ENCODE data around the gene AMN. TPM values are rescaled to one million over a fixed set of nuclear protein-coding genes. Genes with fewer than 3 reads are reported as not detected.

Gene AMN
- total RNA-seq, 2 donors from 2014 or later, result 2.4 TPM; not detected in 1

DNA sequence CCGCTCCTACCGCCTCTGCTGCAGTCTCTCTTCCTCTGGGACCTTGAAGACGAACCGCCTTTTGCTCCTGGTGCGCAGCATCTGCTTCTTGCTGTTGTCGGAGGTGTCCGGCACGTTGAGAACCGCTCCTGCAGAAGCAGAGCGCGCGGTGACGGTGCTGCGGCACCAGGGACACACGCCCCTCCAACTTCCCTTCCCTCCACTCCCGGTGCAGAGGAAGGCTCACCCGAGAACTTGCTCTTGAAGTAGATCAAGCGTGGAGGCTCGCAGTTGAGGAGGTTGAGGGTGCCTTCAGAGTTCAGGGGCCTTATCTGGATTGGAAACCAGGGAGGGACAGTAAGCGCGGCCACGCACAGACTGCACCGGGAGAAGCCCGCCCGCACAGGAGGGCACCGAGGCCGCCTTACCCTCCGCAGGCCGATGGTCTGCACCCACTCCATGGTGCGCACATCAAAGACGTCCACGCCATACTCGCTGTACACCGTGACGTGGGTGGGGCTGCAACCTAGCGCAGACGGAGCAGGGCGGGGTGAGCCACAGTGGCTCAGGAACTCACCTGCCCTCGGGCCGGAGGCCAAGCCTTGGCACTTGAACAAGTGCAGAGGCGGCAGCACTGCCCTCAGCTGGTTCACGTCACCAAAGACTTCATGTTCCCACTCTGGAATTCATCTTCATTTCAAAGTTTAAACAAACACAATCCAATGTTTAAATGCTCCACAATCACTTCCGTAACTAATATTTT, 17.5 kb downstream of the AMN start:
- ATAC-seq (ENCODE audit: insufficient number of reproducible peaks, low FRiP score, low read depth), result no peak

DNA sequence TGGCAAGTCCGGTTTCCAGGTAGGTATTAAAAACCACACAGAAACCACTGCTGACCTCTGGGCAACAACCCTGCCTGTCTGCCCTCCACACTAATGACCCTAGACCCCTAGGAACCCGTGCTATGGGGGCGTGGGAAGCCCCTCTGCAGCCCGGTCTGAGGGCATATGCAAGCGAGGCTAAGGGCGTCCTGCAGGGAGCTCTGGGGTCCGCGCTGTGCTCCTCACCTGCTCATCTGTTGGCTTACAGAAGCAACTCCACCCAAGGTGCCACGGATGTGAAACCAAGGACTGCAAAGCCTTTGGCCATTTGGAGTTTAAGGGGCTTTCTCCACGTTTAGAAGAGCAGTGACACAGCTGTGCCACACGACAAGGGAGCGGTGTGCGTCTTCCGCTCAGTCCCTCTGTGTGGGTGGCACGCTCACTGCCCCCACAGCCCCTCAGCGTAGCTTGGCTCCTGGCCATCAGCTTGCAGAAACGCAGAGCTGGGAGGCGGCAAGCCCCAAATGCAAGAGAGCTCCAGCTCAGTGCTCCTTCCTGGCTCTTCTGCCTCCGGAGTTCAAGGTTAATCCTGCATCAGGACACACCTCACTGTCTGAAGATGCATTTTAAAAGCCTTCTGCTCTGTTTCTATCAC, 18.4 kb downstream of the AMN start:
- TF ChIP-seq, protein P1, sequence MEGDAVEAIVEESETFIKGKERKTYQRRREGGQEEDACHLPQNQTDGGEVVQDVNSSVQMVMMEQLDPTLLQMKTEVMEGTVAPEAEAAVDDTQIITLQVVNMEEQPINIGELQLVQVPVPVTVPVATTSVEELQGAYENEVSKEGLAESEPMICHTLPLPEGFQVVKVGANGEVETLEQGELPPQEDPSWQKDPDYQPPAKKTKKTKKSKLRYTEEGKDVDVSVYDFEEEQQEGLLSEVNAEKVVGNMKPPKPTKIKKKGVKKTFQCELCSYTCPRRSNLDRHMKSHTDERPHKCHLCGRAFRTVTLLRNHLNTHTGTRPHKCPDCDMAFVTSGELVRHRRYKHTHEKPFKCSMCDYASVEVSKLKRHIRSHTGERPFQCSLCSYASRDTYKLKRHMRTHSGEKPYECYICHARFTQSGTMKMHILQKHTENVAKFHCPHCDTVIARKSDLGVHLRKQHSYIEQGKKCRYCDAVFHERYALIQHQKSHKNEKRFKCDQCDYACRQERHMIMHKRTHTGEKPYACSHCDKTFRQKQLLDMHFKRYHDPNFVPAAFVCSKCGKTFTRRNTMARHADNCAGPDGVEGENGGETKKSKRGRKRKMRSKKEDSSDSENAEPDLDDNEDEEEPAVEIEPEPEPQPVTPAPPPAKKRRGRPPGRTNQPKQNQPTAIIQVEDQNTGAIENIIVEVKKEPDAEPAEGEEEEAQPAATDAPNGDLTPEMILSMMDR (IDR thresholded peaks at IDR 0.05), result no peak
- DNase-seq (ENCODE audit: low spot score) (no peak), ATAC-seq (ENCODE audit: insufficient number of reproducible peaks, low FRiP score, low read depth) (no peak)
- no peaks in the 10 kb centered on the region for H3K9me3 ChIP-seq
- no peaks in the 10 kb centered on the region for H3K27me3 ChIP-seq (replicated peaks; ENCODE audit: insufficient read depth)
- no peak overlapping the region for H3K4me3 ChIP-seq
- peaks cover 79% of the 10 kb centered on the region for H3K36me3 ChIP-seq
- H3K4me1 ChIP-seq (ENCODE audit: control insufficient read depth in 1 of 2, low read depth in 2 of 2), result no peaks in the 10 kb centered on the region
- H3K27ac ChIP-seq, result no peak overlapping the region

More for the DNA sequence above, 17.5 kb downstream of the AMN start:
- no peak overlapping the region for H3K27ac ChIP-seq
- peaks cover 71% of the 10 kb centered on the region for H3K36me3 ChIP-seq
- TF ChIP-seq, protein P1 (IDR thresholded peaks at IDR 0.05), result no peak
- no peaks in the 10 kb centered on the region for H3K9me3 ChIP-seq
- no peaks in the 10 kb centered on the region for H3K27me3 ChIP-seq (replicated peaks; ENCODE audit: insufficient read depth)
- no peak for DNase-seq (ENCODE audit: low spot score)
- H3K4me1 ChIP-seq (ENCODE audit: control insufficient read depth in 1 of 2, low read depth in 2 of 2), result no peaks in the 10 kb centered on the region
- no peak overlapping the region for H3K4me3 ChIP-seq

DNA sequence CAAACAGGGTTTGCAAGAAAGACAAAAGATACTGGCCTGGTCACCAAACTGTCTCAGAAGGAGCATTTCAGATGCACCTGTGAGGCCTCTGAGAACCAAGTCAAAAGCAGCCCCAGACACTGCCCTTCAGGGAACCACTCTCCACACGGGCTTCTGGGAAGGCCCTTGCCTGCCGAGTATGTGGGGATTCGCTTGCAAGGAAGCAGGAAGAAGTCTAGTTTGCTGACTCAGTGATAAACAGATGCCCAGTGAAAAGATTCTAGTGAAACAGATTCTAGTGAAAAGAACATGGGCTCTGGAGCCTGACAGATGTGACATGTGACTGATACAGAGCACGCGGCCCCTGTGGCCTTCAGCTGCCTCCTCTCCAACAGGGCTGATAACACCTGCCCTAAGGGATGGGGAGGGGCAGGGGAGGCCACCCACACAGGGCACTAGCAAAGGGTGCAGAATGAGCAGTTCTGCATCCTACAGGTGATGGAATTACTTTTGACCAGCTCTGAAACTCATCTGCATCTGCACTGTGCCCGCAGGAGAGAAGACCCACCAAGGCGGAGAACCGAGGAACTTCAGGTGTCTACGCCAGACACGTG, 19.1 kb downstream of the AMN start:
- peaks cover 86% of the 10 kb centered on the region for H3K36me3 ChIP-seq

DNA sequence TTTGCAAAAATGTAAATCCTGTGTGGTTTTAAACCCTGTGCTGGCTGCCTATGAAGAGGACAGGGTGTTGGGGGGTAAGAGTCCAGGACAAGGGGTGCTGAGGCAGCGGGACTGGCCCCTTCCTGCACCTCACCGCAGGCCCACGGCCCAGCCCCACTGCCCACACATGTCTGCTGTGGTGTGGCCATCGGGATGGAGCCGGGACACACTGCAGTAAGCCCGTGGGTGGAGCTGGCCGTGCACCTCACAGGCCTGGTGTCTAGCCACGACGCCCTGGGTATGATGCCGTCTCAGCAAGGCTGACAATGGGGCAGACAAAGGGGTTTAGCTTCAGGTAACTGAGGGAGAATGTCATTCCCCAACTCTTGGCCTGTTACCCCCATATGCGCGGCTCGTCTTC, 19.6 kb downstream of the AMN start:
- H3K4me1 ChIP-seq (ENCODE audit: control insufficient read depth in 1 of 2, low read depth in 2 of 2), result no peaks in the 10 kb centered on the region
- DNase-seq (ENCODE audit: low spot score), result no peak

More for the DNA sequence above, 19.1 kb downstream of the AMN start:
- TF ChIP-seq, protein P1 (IDR thresholded peaks at IDR 0.05), result no peak
- H3K27me3 ChIP-seq (replicated peaks; ENCODE audit: insufficient read depth), result no peaks in the 10 kb centered on the region
- H3K27ac ChIP-seq, result no peak overlapping the region
- DNase-seq (ENCODE audit: low spot score) (no peak), ATAC-seq (ENCODE audit: insufficient number of reproducible peaks, low FRiP score, low read depth) (no peak)
- no peaks in the 10 kb centered on the region for H3K9me3 ChIP-seq
- H3K4me3 ChIP-seq, result no peak overlapping the region
- no peaks in the 10 kb centered on the region for H3K4me1 ChIP-seq (ENCODE audit: control insufficient read depth in 1 of 2, low read depth in 2 of 2)

DNA sequence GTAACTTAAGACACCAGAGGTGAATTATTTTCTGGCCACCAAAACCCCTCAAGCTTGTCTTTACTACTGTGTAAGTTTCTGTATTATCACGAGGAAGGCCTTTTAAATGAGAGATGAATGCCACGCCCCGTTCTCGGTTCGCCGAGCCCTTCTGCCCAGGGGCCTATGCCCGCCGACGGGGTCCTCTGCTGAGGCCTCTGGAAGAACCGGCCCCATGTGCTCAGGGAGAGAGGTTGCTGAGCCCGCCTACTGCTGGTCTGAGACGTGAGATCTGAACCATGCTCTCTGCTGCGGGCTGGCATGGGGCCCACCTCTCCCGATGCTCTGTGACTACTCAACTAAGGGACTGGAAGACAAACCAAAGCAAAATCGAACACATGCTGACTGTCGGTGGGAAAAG, 21.0 kb downstream of the AMN start:
- ATAC-seq (ENCODE audit: insufficient number of reproducible peaks, low FRiP score, low read depth) (no peak), DNase-seq (ENCODE audit: low spot score) (no peak)
- Histone ChIP-seq H3K4me3 (no peak overlapping the region), H3K9me3 (no peaks in the 10 kb centered on the region), H3K36me3 (peaks cover 89% of the 10 kb centered on the region), H3K4me1 (ENCODE audit: control insufficient read depth in 1 of 2, low read depth in 2 of 2) (no peaks in the 10 kb centered on the region), H3K27me3 (replicated peaks; ENCODE audit: insufficient read depth) (no peaks in the 10 kb centered on the region), H3K27ac (no peak overlapping the region)
- TF ChIP-seq, protein P1 (IDR thresholded peaks at IDR 0.05), result no peak

More for the DNA sequence above, 19.6 kb downstream of the AMN start:
- Histone ChIP-seq H3K4me3 (no peak overlapping the region), H3K9me3 (no peaks in the 10 kb centered on the region), H3K27ac (no peak overlapping the region), H3K27me3 (replicated peaks; ENCODE audit: insufficient read depth) (no peaks in the 10 kb centered on the region), H3K36me3 (peaks cover 92% of the 10 kb centered on the region)
- ATAC-seq (ENCODE audit: insufficient number of reproducible peaks, low FRiP score, low read depth), result no peak
- TF ChIP-seq, protein P1 (IDR thresholded peaks at IDR 0.05), result no peak
